HepG2 (cell line): ENCODE measurements around the gene GRM2. TPM values are rescaled to one million over a fixed set of nuclear protein-coding genes. Genes with fewer than 3 reads are reported as not detected.

Experiments
- ELF3 ChIP-seq: IDR thresholded peaks from 2 replicates; pipeline ENCODE4 v1.6.1; 2016; ENCODE audit warnings: missing genetic modification reagents, missing compliant biosample characterization
- FOXO4 ChIP-seq: sonication (generic); formaldehyde crosslinking; conservative IDR thresholded peaks from 2 replicates; pipeline ENCODE4 v1.8.1; 2023; ENCODE audit warnings: missing genetic modification reagents
- KLF9 ChIP-seq: IDR thresholded peaks from 2 replicates; pipeline ENCODE4 v1.6.1; 2016; ENCODE audit warnings: low read depth
- MTA1 ChIP-seq: sonication (generic); formaldehyde crosslinking; IDR thresholded peaks from 2 replicates; pipeline ENCODE4 v1.4.0; 2020; ENCODE audit warnings: missing genetic modification reagents, mild to moderate bottlenecking, borderline replicate concordance
- SAP130 ChIP-seq: IDR thresholded peaks from 2 replicates; pipeline ENCODE4 v1.6.1; 2016; ENCODE audit warnings: low read depth
- SRSF4 ChIP-seq: fragments of 200-400 bp; formaldehyde crosslinking; IDR thresholded peaks from one replicate; pipeline ENCODE4 v1.6.1; 2018; ENCODE audit warnings: mild to moderate bottlenecking, low read depth, low read length, moderate library complexity; ENCODE audit not compliant: poor library complexity, severe bottlenecking
- ZBTB40 ChIP-seq, 2 experiments: fragments of 450-650 bp in 1 of 2; sonication (generic) in 1 of 2; formaldehyde crosslinking in 1 of 2; IDR thresholded peaks; 2 replicates each; pipeline versions ENCODE4 v1.6.1 to v1.8.0; 2016 to 2022; ENCODE audit warnings: antibody characterized with exemption in 1 of 2, mild to moderate bottlenecking in 1 of 2, missing genetic modification reagents in 1 of 2
- ZBTB8A ChIP-seq: sonication (generic); formaldehyde crosslinking; IDR thresholded peaks from 2 replicates; pipeline ENCODE4 v1.4.0; 2020; ENCODE audit warnings: mild to moderate bottlenecking, low read depth, missing genetic modification reagents, borderline replicate concordance
- ZNF282 ChIP-seq: fragments of 450-650 bp; IDR thresholded peaks from 2 replicates; pipeline ENCODE4 v1.6.1; 2018; ENCODE audit not compliant: partially characterized antibody
- ZNF317 ChIP-seq: sonication (generic); formaldehyde crosslinking; IDR thresholded peaks from 2 replicates; pipeline ENCODE4 v1.5.0; 2020; ENCODE audit warnings: mild to moderate bottlenecking, missing genetic modification reagents
- ZNF547 ChIP-seq: sonication (generic); formaldehyde crosslinking; IDR thresholded peaks from 2 replicates; pipeline ENCODE4 v1.5.1; 2020; ENCODE audit warnings: mild to moderate bottlenecking, missing genetic modification reagents
- ZNF709 ChIP-seq: sonication (generic); formaldehyde crosslinking; IDR thresholded peaks from 2 replicates; pipeline ENCODE4 v1.5.0; 2020; ENCODE audit warnings: mild to moderate bottlenecking, missing genetic modification reagents
- polyA plus RNA-seq, 8 experiments: library from polyadenylated mRNA; depleted of rRNA in 3 of 8; stranded (reverse) in 7 of 8; unstranded in 1 of 8; fragments of >200 nt; fragmentation: Illumina TruSeq in 4 of 8; extraction: Trizol in 4 of 8; gene quantifications; 2 replicates each; pipeline versions ENCODE4 v1.2.1 to v1.2.3, GENCODE V29; 2011 to 2016; ENCODE audit warnings: low read depth in 4 of 8, missing spikeins in 1 of 8, mixed read lengths in 1 of 8; ENCODE audit not compliant: insufficient read depth in 1 of 8
- total RNA-seq, 5 experiments: library from RNA; depleted of rRNA; stranded (reverse); fragments of >200 nt; fragmentation: Illumina TruSeq; extraction: Trizol; gene quantifications; 2 replicates each; pipeline ENCODE4 v1.2.3, GENCODE V29; 2016; ENCODE audit warnings: low read depth in 1 of 5
- TF ChIP-seq, protein P1 (sequence below): IDR thresholded peaks from 2 replicates; pipeline ENCODE4 v1.6.1; 2018; ENCODE audit warnings: missing genetic modification reagents, mild to moderate bottlenecking, missing compliant biosample characterization

The GRM2 gene
- total and polyA plus RNA-seq, 2 of the 13 experiments (the other 11 are each of a cell fraction or from before 2014, with no cell fraction given): 0.04 to 0.07 TPM

GRCh38 chr3:51671734-51672475, 35.0 kb upstream of the GRM2 start (continued):
- 0 out of 2 replicates have a peak, but pooled peaks have one; percentile 5 for TF ChIP-seq FOXO4 (CRISPR knock-in tag)
- TF ChIP-seq KLF9 (CRISPR knock-in tag): peak; percentile 85; the same call in 1 of the 2 replicates
- TF ChIP-seq SAP130 (CRISPR knock-in tag): peak; percentile 74
- peak; percentile 67; the same call in 1 of the 2 replicates for TF ChIP-seq ELF3 (CRISPR knock-in tag)
- peak; percentile 47; the same call in 1 of the 2 replicates for TF ChIP-seq ZNF709 (CRISPR knock-in tag)
- TF ChIP-seq ZBTB40 (IDR thresholded peaks at IDR 0.05): no peak
- peak; percentile 73; the same call in 1 of the 2 replicates for TF ChIP-seq ZBTB40 (CRISPR knock-in tag; IDR thresholded peaks at IDR 0.05)
- TF ChIP-seq ZNF317: no peak; the same call in 1 of the 2 replicates
- TF ChIP-seq ZBTB8A (CRISPR knock-in tag): no peak
- TF ChIP-seq ZNF282: no peak
- 0 out of 2 replicates have a peak, but pooled peaks have one; percentile 59 for TF ChIP-seq ZNF547 (CRISPR knock-in tag)
- TF ChIP-seq MTA1 (CRISPR knock-in tag): no peak
- TF ChIP-seq SRSF4: no peak
- TF ChIP-seq, protein P1, sequence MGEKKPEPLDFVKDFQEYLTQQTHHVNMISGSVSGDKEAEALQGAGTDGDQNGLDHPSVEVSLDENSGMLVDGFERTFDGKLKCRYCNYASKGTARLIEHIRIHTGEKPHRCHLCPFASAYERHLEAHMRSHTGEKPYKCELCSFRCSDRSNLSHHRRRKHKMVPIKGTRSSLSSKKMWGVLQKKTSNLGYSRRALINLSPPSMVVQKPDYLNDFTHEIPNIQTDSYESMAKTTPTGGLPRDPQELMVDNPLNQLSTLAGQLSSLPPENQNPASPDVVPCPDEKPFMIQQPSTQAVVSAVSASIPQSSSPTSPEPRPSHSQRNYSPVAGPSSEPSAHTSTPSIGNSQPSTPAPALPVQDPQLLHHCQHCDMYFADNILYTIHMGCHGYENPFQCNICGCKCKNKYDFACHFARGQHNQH (CRISPR knock-in tag): peak; percentile 25; the same call in 1 of the 2 replicates
